Neural cell (in vitro differentiated cells): ENCODE results near the gene TLCD4. TPM values are rescaled to one million over a fixed set of nuclear protein-coding genes. Genes with fewer than 3 reads are reported as not detected.

Experiments
- H2AFZ ChIP-seq: fragments of 200-600, 300-800 bp; sonication (generic), shearing (Covaris generic); 2 replicates; pipeline ENCODE4 v1.6.0; 2014; ENCODE audit warnings: low read depth, mild to moderate bottlenecking, antibody characterized with exemption, low read length, moderate library complexity
- H3F3A ChIP-seq: fragments of 200-600 bp; shearing (Covaris generic); 2 replicates; pipeline ENCODE4 v1.6.1; 2016; ENCODE audit warnings: mild to moderate bottlenecking, moderate library complexity, mixed read lengths, antibody characterized with exemption, low read length; ENCODE audit not compliant: insufficient read depth, poor library complexity, severe bottlenecking
- H3K27ac ChIP-seq: fragments of 200-600, 300-800 bp; sonication (generic), shearing (Covaris generic); 2 replicates; pipeline ENCODE4 v1.5.1; 2014; ENCODE audit warnings: mild to moderate bottlenecking, low read length, moderate library complexity
- H3K27me3 ChIP-seq: fragments of 300-800, 200-600 bp; sonication (generic), shearing (Covaris generic); 2 replicates; pipeline ENCODE4 v1.6.0; 2014; ENCODE audit warnings: mild to moderate bottlenecking, low read depth, low read length, moderate library complexity; ENCODE audit not compliant: insufficient read depth
- H3K36me3 ChIP-seq: fragments of 300-800, 200-600 bp; sonication (generic), shearing (Covaris generic); 2 replicates; pipeline ENCODE4 v1.5.1; 2014; ENCODE audit warnings: mild to moderate bottlenecking, antibody characterized with exemption, low read length, moderate library complexity; ENCODE audit not compliant: insufficient read depth
- H3K4me2 ChIP-seq: fragments of 300-800, 200-600 bp; sonication (generic), shearing (Covaris generic); 2 replicates; pipeline ENCODE4 v1.6.0; 2014; ENCODE audit warnings: mild to moderate bottlenecking, low read length
- H3K4me3 ChIP-seq: fragments of 300-800, 200-600 bp; sonication (generic), shearing (Covaris generic); 2 replicates; pipeline ENCODE4 v1.5.1; 2014; ENCODE audit warnings: mild to moderate bottlenecking, low read length, moderate library complexity
- H3K79me2 ChIP-seq: fragments of 200-600 bp; shearing (Covaris generic); replicated peaks from 2 replicates; pipeline ENCODE4 v1.6.0; 2014; ENCODE audit warnings: mild to moderate bottlenecking, low read length, moderate library complexity; ENCODE audit not compliant: insufficient read depth
- H3K9ac ChIP-seq: fragments of 300-800, 200-600 bp; sonication (generic), shearing (Covaris generic); 2 replicates; pipeline ENCODE4 v1.6.1; 2016; ENCODE audit warnings: mild to moderate bottlenecking, low read length, mixed read lengths
- H3K9me2 ChIP-seq: fragments of 200-600 bp; shearing (Covaris generic); 2 replicates; pipeline ENCODE4 v1.6.1; 2016; ENCODE audit warnings: mild to moderate bottlenecking, low read length, mixed read lengths; ENCODE audit not compliant: insufficient read depth
- H3K9me3 ChIP-seq: fragments of 200-600, 300-800 bp; sonication (generic), shearing (Covaris generic); 2 replicates; pipeline ENCODE4 v1.6.1; 2016; ENCODE audit warnings: mild to moderate bottlenecking, mixed run types, low read length, moderate library complexity, mixed read lengths
- H4K20me1 ChIP-seq: fragments of 200-600 bp; shearing (Covaris generic); 2 replicates; pipeline ENCODE4 v1.6.1; 2016; ENCODE audit warnings: mild to moderate bottlenecking, mixed run types; ENCODE audit not compliant: insufficient read depth
- CTCF ChIP-seq: fragments of 450-650 bp; IDR thresholded peaks from 2 replicates; pipeline ENCODE4 v1.5.1; 2014; ENCODE audit warnings: antibody characterized with exemption, mild to moderate bottlenecking, moderate library complexity; ENCODE audit not compliant: poor library complexity, severe bottlenecking
- EZH2 ChIP-seq: fragments of 200-600, 300-800 bp; shearing (Covaris generic), sonication (generic); IDR thresholded peaks from 2 replicates; pipeline ENCODE4 v1.6.1; 2014; ENCODE audit warnings: antibody characterized with exemption, low read length, borderline replicate concordance, mild to moderate bottlenecking; ENCODE audit not compliant: insufficient read depth, poor library complexity, severe bottlenecking
- MXI1 ChIP-seq: fragments of 450-650 bp; conservative IDR thresholded peaks from 2 replicates; pipeline ENCODE4 v1.6.1; 2014; ENCODE audit warnings: antibody characterized with exemption, mild to moderate bottlenecking; ENCODE audit not compliant: poor library complexity, severe bottlenecking
- POLR2AphosphoS5 ChIP-seq: IDR thresholded peaks from 2 replicates; pipeline ENCODE4 v1.6.1; 2012
- RAD21 ChIP-seq: fragments of 450-650 bp; conservative IDR thresholded peaks from 2 replicates; pipeline ENCODE4 v1.6.1; 2014; ENCODE audit warnings: antibody characterized with exemption, mild to moderate bottlenecking, moderate library complexity
- TAF1 ChIP-seq: IDR thresholded peaks from 2 replicates; pipeline ENCODE4 v1.6.1; 2012; ENCODE audit warnings: low read depth
- polyA minus RNA-seq: library from RNA; depleted of rRNA, polyadenylated mRNA; stranded (reverse); fragments of >200 nt; gene quantifications from 2 replicates; pipeline ENCODE4 v1.2.3, GENCODE V29; 2014
- polyA plus RNA-seq: library from polyadenylated mRNA; depleted of rRNA; stranded (reverse); fragments of >200 nt; gene quantifications from 2 replicates; pipeline ENCODE4 v1.2.3, GENCODE V29; 2014

The TLCD4 gene, protein sequence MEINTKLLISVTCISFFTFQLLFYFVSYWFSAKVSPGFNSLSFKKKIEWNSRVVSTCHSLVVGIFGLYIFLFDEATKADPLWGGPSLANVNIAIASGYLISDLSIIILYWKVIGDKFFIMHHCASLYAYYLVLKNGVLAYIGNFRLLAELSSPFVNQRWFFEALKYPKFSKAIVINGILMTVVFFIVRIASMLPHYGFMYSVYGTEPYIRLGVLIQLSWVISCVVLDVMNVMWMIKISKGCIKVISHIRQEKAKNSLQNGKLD
- 1.1 and 1.6 TPM in 2 replicates for polyA plus RNA-seq
- 4.6 and 6.1 TPM in 2 replicates for polyA minus RNA-seq

DNA sequence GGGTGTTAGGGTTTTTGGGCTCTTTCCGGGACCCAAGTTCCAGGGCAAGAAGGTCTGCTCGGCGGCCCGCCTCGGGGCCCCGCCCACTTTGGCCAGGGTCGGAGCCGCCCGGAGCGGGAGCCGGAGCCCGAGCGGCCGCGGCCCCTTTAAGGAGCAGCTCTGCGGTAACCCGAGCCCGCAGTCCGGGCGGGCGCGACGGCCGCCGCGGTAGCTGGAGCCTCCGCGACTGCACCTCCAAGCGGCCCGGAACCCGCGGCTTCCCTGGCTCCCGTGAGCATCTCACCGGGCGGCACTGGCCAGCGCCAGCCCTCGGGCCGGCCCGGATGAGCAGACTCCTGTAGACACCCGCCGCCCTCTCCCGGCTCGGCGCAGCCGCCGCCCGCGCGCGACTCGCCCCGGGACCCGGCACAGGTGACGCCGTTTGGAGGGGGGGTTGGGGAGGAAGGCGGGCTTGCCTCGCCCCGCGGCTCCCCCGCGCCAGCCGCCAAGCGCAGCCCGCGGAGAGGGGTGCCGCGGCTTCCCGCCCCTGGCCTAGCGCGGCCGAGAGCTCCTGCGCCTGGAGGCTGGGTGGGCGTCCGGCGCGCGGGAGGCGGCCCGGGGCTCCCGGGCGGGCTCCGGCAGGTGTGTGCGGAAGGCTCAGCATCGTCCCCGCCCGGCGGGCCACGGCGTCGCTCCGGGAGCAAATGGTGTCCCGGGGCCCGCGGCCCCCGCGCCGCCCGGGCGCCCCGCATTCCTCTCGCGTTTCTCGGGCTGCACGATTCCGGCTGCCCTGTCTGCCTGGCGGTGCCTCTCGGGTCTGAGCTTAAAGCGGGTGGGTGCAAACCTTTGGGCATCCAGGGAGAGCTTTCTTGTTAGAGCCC is at the start of gene TLCD4:
Gene TLCD4 (plus strand): TSS at position 149 of the 860 bp plus-strand sequence. CDS start 26,547 bp downstream, outside the sequence.
- Histone ChIP-seq H3K27ac (no peak within 1 kb of the TSS), H3K4me3 (peak within 1 kb of the TSS; percentile 79), H3K4me2 (peak within 1 kb of the TSS; percentile 81), H2AFZ (peak within 1 kb of the TSS; percentile 40), H4K20me1 (no peaks in the 10 kb centered on the region), H3K9me2 (no peaks in the 10 kb centered on the region), H3K9ac (peak within 1 kb of the TSS; percentile 70), H3F3A (peaks cover 5% of the 10 kb centered on the region), H3K27me3 (peaks cover 5% of the 10 kb centered on the region), H3K9me3 (no peaks in the 10 kb centered on the region), H3K36me3 (no peaks in the 10 kb centered on the region), H3K79me2 (no peaks in the 10 kb centered on the region)
- TF ChIP-seq MXI1 (peak; percentile 43), RAD21 (no peak), CTCF (peak; percentile 38)

DNA sequence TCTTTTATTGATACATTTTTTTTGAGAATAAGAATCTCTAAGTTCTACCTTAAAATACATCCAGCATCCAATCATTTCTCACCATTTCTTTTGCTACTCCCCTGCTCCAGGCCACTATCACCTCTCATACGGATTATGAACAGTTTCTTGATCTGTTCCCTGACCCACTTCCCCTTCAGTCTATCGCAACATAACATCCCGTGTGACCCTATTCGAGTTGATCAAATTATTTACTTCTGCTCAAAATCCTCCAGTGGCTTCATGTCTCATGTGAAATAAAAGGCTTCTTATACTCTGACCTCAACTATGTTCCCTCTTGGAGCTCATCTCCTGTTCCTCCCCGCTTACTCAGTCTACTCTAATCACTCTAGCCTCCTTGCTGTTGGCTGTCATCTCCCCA is 49.6 kb upstream of the TLCD4 start:
- Histone ChIP-seq H3K9me3 (no peaks in the 10 kb centered on the region), H3K27me3 (no peaks in the 10 kb centered on the region), H2AFZ (no peak overlapping the region), H3K79me2 (no peaks in the 10 kb centered on the region), H3K4me2 (no peak overlapping the region), H3K9me2 (no peaks in the 10 kb centered on the region), H3K36me3 (no peaks in the 10 kb centered on the region), H3K9ac (no peak overlapping the region), H4K20me1 (no peaks in the 10 kb centered on the region), H3K27ac (no peak overlapping the region), H3F3A (no peaks in the 10 kb centered on the region), H3K4me3 (no peak overlapping the region)
- TF ChIP-seq MXI1 = no peak

DNA sequence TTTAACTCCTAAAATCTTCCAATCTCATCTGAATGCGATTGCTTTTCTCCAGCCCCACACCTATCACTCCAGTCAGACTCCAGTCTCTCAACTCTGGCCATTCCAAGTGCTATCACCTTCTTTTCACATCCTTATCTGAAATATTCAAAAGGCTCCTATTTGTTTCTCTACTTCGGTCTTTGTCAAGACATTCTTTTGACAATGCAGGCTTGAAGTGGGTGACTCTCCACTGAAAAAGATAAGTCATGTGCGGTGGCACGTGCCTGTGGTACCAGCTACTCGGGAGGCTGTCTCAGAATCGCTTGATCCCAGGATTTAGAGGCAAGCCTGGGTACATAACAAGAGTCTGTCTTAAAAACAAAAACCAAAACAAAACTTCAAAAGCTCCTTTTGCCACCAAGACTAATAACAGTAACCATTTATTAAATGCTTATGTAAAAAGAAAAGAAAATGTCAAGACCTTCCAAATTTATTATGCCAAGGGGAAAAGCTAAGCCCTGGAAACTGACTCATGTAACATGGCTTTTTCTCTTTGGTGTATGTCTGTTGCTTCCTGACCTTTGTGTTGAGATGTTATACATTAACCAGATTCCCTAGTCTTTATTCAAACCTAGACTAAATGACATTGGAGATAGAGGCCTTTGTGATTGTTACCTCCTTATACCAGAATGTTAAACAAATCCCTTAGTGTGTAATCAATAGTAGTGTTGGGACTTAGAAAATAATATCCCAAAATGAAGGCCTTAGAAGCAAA is 48.0 kb upstream of the TLCD4 start:
- H3K79me2 ChIP-seq = no peaks in the 10 kb centered on the region
- no peak overlapping the region for H3K4me2 ChIP-seq

More for the DNA sequence above, 48.0 kb upstream of the TLCD4 start:
- Histone ChIP-seq H3K9me3 (no peaks in the 10 kb centered on the region), H3K4me3 (no peak overlapping the region), H2AFZ (no peak overlapping the region), H4K20me1 (no peaks in the 10 kb centered on the region), H3K36me3 (no peaks in the 10 kb centered on the region), H3K27me3 (no peaks in the 10 kb centered on the region), H3K9ac (no peak overlapping the region), H3F3A (no peaks in the 10 kb centered on the region), H3K9me2 (no peaks in the 10 kb centered on the region), H3K27ac (no peak overlapping the region)
- TF ChIP-seq RAD21 = no peak
- no peak for TF ChIP-seq POLR2AphosphoS5
- no peak for TF ChIP-seq EZH2
- TF ChIP-seq TAF1 = no peak
